Mucosa of gallbladder (tissue), 1 donor: ENCODE data around the gene RPL18. TPM values are rescaled to one million over a fixed set of nuclear protein-coding genes. Genes with fewer than 3 reads are reported as not detected.
A peak's percentile ranks its signal among the peaks of the same experiment; 100 is the strongest.
"Not testable (repeated sequence)": the region's sequence is repeated elsewhere in the genome, so short reads cannot be mapped to it uniquely, and the experiment has no call there.

Experiments used
- DNase-seq: peaks from one replicate; pipeline ENCODE4 v3.0.0-alpha.2; 2020; ENCODE audit warnings: low spot score
- total RNA-seq: library from RNA; stranded (reverse); gene quantifications from one replicate; pipeline ENCODE4 v1.2.1, GENCODE V29; 2021
- donor health status: DM: no; HTN: no; CAD: no.

RPL18 gene
- 1,057 TPM for total RNA-seq

DNA sequence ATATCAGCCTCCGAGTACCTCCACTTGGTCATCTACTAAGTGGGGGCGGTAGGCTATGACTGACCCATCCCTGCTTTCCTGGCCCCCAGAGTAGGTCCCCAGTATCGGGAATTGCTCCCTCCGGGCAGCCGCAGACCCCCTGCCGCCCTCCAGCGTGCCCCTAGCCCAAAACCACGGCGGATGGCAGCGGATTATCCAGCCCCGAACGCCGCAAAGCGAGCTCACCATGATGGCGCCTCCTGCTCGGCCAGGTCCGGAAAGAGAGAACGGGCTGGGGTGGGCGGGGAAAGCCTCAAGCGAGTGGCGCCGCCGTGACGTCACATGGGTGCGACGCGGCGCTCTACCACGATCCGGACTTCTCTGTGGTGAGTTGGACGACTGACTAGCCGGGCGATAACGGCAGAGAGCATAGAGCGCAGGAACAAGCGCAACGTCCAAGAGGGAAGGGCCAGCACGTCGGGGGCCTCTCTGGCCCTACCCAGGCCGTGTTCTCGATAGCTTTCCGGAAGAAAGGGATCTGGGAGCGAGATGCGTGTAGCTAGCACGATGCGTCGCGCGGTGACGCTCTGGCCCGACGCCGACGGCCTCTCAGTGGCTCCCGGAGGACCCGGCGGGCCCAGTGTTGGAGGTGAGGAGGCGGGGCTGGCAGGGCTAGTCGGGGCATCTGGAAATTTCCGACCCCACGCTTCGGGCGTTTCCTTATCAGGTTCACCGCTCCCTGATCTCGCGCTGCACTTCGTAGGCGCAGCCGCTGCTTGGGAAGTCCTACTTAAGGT is at the start of gene RPL18, which contains the start of gene SPHK2:
RPL18 (minus strand) TSS at position 263 of the 776 bp plus-strand sequence; CDS start at position 228, 35 bp downstream.
SPHK2 (plus strand) TSS at position 591 of the 776 bp plus-strand sequence. CDS start 1,009 bp downstream, outside the sequence.
- DNase-seq = peak; percentile 99

GRCh38 chr19:48668761-48669160 is 49.8 kb upstream of the RPL18 start:
- DNase-seq = no peak

DNA sequence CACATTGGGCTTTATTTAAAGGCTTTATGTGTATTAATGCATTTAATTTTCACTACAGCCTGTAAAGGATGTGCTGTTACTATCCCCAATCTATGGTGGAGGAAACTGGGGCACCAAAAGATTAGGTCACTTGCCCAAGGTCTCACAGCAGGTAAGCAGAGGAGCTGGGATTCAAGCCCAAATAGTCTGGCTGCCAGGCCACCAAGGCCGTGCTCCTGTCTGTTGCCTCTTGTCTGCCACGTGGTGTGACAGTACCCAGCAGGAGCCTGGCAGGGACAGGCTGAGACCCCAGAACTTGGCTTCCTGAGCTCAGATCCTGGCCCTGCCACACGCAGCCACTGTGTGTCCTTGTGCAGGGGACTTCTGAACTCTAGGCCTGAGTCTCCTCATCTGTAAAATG is 49.4 kb upstream of the RPL18 start:
- no peak for DNase-seq

DNA sequence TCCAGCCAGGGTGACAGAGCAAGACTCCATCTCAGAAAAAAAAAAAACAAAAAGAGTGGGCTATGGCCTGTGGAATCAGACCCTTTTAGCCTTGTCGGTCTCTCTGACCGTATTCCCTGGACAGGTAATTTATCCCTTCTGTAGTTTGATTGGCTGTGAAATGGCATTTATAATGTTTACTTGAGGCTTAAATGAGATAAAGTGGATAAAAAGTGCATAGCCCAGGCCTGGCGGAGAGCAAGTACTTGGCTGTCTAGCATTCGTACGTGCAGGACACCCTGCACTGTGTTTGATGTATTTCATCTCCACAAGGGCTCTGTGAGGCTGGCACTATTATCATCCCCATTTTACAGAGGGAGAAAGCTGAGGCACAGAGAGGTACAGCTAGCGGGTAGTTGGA is 46.8 kb upstream of the RPL18 start:
- no peak for DNase-seq

GRCh38 chr19:48664476-48664875 is 45.5 kb upstream of the RPL18 start:
- no peak for DNase-seq

- DNase-seq = no peak
These were observed 44.7 kb upstream of the RPL18 start for GRCh38 chr19:48663667-48664066.

DNA sequence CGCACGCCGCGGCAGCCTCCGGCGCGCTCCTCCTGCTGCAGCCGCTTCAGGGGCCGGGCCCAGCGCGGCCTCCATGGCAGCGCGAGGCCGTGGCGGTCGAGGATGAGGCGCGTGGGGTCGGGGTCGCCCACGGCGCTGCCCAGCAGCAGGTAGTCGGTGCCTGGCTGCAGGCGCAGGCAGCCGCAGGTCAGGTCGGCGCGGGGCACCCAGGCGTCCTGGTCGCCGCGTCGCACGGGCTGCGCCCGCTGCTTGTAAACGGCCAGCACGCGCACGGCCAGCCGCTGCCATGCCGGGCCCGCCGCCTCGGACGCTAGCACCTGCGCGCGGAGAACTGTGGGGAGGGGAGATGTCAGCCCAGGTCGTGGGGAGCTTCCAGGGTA is 42.7 kb upstream of the RPL18 start:
- DNase-seq = no peak

DNA sequence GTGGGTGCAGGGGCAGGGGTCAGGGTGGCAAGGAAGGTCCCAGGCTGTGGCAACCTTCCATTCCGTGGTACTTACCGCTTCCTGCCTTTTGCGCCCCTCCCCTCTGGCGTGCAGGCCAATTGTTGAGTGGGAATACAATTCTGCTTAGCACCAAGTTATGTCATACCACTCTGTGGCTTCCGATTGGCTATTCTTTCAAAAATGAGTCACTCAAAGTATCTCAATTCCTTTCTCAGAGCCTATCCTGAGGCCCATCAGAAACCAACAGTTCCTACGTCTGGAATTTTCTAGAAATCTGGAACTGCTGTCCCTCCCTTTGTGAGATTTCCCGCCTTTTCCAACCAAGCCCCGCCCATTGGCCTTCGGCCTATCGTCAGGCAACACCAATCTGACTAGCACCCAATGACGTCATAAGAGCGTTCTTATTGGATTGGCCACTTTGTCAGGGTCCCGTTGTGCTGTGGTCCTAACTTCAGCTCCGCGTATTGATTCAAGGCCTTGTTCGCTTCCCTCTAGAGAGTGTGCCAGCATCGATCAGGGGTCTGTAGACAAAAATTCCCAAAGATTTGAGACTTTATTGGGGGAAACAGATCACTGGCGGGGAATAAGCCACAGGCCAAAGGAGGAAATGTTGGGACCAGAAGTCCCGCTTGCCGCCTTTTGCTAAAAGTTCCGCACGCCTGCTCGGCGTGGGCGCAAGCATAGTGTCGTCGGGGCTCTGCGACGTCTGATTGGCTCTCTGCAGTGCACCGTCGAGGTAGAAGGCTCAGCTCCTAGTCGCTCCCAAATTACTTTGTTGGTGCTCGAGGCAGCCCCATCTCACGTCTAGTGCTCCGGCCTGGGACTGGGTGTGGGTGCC is 42.1 kb upstream of the RPL18 start:
- DNase-seq = peak; percentile 87

DNA sequence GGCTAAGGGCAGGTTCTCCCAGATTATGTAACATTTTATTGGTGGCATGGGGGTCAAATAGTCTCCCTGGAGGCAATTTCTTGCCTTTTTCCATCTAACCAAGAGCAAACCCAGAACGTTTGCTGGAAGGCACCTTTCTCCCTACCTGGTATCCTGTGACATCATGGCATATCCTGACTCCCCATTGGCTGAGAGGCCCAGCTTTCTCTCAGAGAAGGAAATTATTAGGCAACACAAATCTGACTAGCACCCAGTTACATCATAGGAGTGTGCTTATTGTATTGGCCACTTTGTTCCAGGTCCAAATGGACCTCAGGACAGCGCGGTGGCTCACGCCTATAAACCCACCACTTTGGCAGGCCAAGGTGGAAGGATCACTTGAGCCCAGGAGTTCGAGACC is 40.8 kb upstream of the RPL18 start:
- DNase-seq = no peak

DNA sequence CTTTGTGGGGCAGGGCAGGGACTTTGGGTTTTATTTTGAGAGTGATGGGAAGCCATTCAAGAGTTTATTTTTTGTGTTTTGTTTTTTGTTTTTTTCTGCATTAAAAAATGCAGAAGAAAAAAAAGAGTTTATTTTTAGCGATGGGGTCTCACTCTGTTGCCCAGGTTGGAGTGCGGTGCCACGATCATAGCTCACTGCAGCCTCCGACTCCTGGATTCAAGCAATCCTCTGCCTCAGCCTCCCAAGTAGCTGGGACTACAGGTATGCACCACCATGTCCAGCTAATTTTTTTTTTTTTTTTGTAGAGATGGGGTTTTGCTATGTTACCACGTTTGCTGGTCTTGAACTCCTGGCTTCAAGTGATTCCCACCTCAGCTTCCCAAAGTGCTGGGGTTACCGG is 39.5 kb upstream of the RPL18 start:
- DNase-seq = no peak

DNA sequence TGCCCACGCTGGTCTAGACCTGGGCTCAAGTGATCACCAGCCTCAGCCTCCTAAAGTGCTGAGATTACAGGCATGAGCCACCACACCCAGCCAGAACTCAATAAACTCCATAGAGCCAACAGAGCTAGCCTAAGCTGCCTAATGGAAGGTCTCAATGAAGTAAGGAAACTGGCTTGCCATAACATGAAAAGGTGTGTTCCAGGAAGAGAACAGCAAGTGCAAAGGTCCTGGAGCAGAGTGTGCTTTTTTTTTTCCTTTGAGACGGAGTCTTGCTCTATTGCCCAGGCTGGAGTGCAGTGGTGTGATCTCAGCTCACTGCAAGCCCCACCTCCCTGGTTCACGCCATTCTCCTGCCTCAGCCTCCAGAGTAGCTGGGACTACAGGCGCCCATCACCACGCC is 38.9 kb upstream of the RPL18 start:
- not testable (repeated sequence) for DNase-seq

GRCh38 chr19:48656840-48657474 is 38.0 kb upstream of the RPL18 start:
- no peak for DNase-seq

- no peak for DNase-seq
These were observed 35.5 kb upstream of the RPL18 start for GRCh38 chr19:48654299-48655059.

GRCh38 chr19:48651683-48652048 is 32.7 kb upstream of the RPL18 start:
- DNase-seq = no peak

DNA sequence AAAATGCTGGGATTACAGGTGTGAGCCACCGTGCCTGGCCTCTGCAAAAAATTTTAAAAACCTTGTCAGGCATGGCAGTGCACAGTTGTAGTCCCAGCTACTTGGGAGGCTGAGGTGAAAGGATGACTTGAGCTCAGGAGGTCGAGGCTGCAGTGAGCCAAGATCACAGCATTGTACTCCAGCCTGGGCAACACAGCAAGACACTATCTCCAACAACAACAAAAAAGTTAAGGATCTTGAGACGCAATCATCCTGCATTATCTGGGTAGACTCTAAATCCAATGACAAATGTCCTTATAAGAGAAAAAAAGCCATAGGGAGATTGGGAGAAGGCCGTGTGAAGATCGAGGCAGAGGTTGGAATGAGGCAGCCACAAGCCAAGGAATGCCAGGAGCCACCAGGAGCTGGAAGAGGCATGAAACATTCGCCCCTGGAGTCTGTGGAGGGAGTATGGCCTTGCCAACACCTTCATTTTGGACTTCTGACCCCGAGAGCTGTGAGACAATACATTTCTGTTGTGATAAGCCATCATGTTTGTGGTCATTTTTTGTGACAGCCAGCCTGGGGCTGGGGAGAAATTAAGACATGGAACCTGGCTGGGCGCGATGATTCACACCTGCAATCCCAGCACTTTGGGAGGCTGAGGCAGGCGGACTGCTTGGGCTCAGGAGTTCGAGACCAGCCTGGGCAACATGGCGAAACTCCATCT is 32.1 kb upstream of the RPL18 start:
- no peak for DNase-seq

DNA sequence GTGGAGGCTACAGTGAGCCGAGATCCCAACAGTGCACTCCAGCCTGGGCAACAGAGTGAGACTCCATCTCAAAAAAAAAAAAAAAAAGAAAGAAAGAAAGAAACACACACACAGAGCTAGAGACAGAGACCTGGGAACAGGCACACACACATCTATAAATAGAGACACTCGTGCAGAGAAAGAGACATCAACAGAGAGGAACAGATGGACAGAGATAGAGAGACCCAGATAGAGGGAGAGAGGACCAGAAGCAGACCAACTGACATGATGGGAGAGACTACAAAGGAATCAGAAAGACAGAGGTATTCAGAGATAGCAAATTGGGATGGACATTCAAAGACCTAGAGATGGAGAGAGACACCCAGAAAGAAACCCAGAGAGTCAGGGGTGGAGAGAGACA is 29.2 kb upstream of the RPL18 start:
- DNase-seq = no peak

DNA sequence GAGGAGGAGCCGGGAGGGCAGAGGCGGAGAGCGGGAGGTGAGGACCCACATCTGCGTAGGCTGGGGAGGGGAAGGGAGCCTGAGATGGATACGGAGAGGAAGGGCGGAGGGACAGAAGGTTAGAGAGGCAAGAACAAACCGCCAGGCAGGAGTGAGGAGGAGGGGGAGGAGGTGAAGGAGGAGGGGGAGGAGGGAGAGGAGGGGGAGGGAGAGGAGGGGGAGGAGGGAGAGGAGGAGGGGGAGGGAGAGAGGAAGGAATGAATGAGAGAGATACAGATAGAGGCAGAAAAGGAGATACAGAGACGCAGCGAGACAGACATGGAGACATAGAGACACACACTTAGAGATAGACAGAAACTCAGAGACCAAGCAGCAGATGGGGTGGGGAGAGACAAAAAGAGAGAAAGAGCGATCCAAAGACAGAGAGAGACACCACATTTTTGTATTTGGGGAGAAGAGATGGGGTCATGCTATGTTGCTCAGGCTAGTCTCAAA is 27.8 kb upstream of the RPL18 start:
- no peak for DNase-seq

- DNase-seq = peak; percentile 86
These were observed 27.2 kb upstream of the RPL18 start, which contains the start of gene CA11 for GRCh38 chr19:48646001-48646721. Gene CA11, minus strand, starts transcription at chr19:48646187. Its CDS starts 555 bp downstream, at chr19:48645632.

DNA sequence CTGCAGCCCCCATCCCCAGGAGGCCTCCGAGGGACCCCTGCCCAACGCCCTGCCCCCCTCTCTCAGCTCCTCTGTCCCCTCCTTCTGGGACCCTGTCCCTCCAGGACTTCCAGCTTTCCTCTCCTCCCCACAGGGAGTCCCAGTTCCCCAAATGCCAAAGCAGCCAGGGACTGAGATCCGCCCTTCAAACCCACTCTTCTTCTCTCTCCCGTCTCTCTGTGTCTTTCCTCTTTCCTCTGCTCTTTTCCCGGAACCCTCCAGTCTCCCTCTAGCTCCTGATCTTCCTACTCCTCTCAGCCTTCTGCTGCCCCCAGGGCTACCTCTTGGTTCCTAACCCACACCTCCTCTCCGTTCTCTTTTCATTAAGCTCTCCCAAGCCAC is 26.6 kb upstream of the RPL18 start:
- DNase-seq = no peak
